ENCODE data around the gene FAM117A. TPM values are rescaled to one million over a fixed set of nuclear protein-coding genes. Genes with fewer than 3 reads are reported as not detected.

Gene FAM117A
- total RNA-seq, 2 experiments from 2014 or later = 17.7 TPM

GRCh38 chr17:49747632-49748031 is 16.3 kb downstream of the FAM117A start:
- peak overlapping the region; percentile 7 for H3K4me3 Mint-ChIP-seq
- no peaks in the 10 kb centered on the region for H3K9me3 Mint-ChIP-seq

DNA sequence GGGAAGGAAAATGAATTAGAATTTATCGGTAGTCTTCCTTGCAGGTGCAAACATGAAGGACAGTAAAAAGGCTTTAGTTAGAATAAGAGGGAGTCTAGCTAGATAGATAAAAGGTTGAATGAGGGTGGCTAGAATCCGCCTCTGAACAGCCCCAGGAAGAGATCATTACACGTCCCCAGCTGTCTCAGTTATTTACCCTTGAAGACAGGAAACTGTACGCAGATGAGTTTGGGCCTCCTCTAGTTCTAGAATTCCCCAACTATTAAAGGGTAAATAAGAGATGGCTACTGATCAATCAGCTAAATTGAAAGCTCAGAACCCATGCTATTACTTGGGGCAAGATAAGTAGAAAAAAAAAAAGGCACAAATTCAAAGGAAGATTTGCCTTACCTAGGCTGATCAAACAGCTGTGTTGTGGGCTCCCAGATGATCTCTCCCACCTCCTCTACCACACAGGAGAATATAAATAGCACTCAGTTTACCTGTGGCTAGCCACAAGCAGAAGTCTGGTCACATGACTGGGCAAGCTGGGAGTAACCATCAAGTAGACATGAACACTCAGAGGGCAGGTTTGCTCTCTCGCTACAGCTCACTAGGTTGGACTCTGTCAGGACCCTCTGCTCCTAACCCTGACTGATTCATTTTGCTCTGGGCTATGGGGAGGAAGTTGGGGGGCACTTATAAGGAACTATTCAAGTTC is 17.0 kb downstream of the FAM117A start:
- intact Hi-C loops (cut with micrococcal nuclease) = loop anchor here (10.0 kb wide), 1 partner anchor 402 kb away; no protein-coding TSS in a partner anchor
- H3K27ac Mint-ChIP-seq = peak overlapping the region; percentile 91
- no peaks in the 10 kb centered on the region for H3K27me3 Mint-ChIP-seq (ENCODE audit: low read depth)
- H3K4me3 Mint-ChIP-seq = peak overlapping the region; percentile 55
- CTCF ChIA-PET = interaction anchor here (0.6 to 3.7 kb wide), 5 partner anchors 9 to 535 kb away, joined by 3 to 13 read pairs (median 4); partner anchors contain the start of genes NXPH3 and SLC35B1
- peaks cover 74% of the 10 kb centered on the region for H3K4me1 Mint-ChIP-seq (ENCODE audit: low read depth)
- H3K9me3 Mint-ChIP-seq = no peaks in the 10 kb centered on the region
- peaks cover 7% of the 10 kb centered on the region for H3K36me3 Mint-ChIP-seq (ENCODE audit: low read depth)
- DNase-seq = peak; percentile 46

More at GRCh38 chr17:49747632-49748031, 16.3 kb downstream of the FAM117A start:
- CTCF ChIA-PET = interaction anchor here (0.6 to 3.7 kb wide), 4 partner anchors 14 to 172 kb away, joined by 3 to 13 read pairs (median 4); partner anchors contain the start of gene NXPH3
- peak overlapping the region; percentile 91 for H3K27ac Mint-ChIP-seq
- DNase-seq = no peak
- H3K27me3 Mint-ChIP-seq (ENCODE audit: low read depth) = no peaks in the 10 kb centered on the region
- intact Hi-C loops (cut with micrococcal nuclease) = loop anchor here (1.0 to 10.0 kb wide), 5 partner anchors 17 to 403 kb away; partner anchors contain the start of genes FAM117A, KAT7 and SPOP
- peaks cover 72% of the 10 kb centered on the region for H3K4me1 Mint-ChIP-seq (ENCODE audit: low read depth)
- peaks cover 7% of the 10 kb centered on the region for H3K36me3 Mint-ChIP-seq (ENCODE audit: low read depth)

DNA sequence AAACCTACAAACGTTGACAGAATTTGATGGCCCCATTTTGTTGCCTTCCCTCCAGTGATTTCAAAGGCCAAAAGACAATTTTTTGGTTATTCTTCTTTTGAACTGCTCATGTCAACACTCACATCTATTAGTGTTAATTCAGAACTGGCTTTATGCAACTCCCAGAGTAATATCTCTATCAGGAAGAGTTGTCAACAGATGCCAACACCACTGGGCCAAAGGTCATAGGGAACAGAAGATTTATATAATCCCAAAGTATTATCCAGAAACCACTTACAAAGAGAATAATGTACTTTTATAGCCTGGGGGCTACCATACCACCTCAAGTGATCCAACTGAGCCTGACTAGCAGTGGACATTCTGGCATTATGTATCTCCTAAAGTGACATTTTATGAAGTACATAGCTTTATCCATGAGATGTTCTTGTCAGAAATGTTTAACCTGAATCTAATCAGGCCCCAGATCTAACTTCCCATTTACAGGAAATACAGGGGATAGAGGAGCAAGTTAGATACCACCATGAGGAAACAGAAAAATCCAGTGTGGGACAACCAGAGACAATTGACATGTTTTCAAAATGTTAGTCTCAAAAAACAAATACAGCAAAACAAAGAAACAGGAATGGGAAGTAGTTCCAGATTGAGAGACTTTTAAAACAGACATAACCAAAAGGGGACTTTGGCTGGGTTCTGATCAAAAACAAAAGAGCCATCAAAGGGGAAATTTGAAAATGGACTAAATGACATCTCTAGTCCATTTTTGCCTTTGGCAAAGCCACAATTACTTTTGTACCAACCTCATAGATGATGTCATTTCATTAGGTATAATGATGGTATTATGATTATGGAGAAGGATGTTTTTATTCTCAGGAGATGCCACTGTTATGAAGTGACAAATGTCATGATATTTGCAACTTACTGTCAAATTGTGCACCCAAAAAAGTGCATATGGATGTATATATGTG is 18.5 kb downstream of the FAM117A start:
- H3K36me3 Mint-ChIP-seq (ENCODE audit: low read depth) = peaks cover 7% of the 10 kb centered on the region
- H3K4me1 Mint-ChIP-seq (ENCODE audit: low read depth) = peaks cover 88% of the 10 kb centered on the region
- H3K27ac Mint-ChIP-seq = peak overlapping the region; percentile 91
- CTCF ChIA-PET = interaction anchor here (3.7 kb wide), 1 partner anchor 30 kb away, joined by 13 read pairs; no protein-coding TSS in a partner anchor
- no peaks in the 10 kb centered on the region for H3K27me3 Mint-ChIP-seq (ENCODE audit: low read depth)
- intact Hi-C loops (cut with micrococcal nuclease) = loop anchor here (10.0 kb wide), 1 partner anchor 401 kb away; no protein-coding TSS in a partner anchor
- no peak for DNase-seq
- no peak overlapping the region for H3K4me3 Mint-ChIP-seq
- H3K9me3 Mint-ChIP-seq = no peaks in the 10 kb centered on the region

DNA sequence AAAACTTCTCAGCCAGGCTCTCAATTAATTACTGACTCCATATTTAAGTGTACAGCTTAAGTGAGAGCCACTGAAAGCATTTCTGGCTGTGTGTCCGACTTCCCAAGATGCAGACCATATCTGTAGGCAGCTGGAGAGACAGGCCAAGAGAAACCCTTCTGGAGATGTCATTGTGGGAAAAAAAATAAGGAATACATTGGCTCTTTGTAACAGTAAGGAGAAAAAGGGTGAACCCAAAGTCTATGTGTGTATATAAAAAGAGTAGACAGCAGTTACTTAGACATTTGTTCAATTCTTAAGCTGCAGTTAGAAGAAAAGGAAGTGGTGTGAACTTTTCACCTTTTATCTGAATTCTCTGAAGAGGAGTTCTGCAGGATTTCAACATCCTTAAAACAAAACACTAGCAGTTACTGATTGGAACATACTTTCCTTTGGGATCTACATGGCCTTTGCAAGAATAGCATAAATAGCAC is 21.7 kb downstream of the FAM117A start:
- intact Hi-C loops (cut with micrococcal nuclease) = loop anchor here (10.0 kb wide), 1 partner anchor 397 kb away; no protein-coding TSS in a partner anchor
- peaks cover 9% of the 10 kb centered on the region for H3K36me3 Mint-ChIP-seq (ENCODE audit: low read depth)
- no peaks in the 10 kb centered on the region for H3K27me3 Mint-ChIP-seq (ENCODE audit: low read depth)
- DNase-seq = no peak
- H3K4me3 Mint-ChIP-seq = peak overlapping the region; percentile 58
- CTCF ChIA-PET = interaction anchor here (0.6 to 3.5 kb wide), 3 partner anchors 22 to 116 kb away, joined by 3 to 10 read pairs (median 3); partner anchors contain the start of gene FAM117A
- peaks cover 87% of the 10 kb centered on the region for H3K4me1 Mint-ChIP-seq (ENCODE audit: low read depth)
- no peaks in the 10 kb centered on the region for H3K9me3 Mint-ChIP-seq
- peak overlapping the region; percentile 99 for H3K27ac Mint-ChIP-seq

GRCh38 chr17:49741692-49742076 is 22.2 kb downstream of the FAM117A start:
- Mint-ChIP-seq H3K4me3 (peak overlapping the region; percentile 84), H3K4me1 (ENCODE audit: low read depth) (peaks cover 86% of the 10 kb centered on the region), H3K9me3 (no peaks in the 10 kb centered on the region), H3K27me3 (ENCODE audit: low read depth) (no peaks in the 10 kb centered on the region), H3K27ac (peak overlapping the region; percentile 99), H3K36me3 (ENCODE audit: low read depth) (peaks cover 9% of the 10 kb centered on the region)
- DNase-seq = no peak
- CTCF ChIA-PET = interaction anchor here (3.5 kb wide), 1 partner anchor 23 kb away, joined by 10 read pairs; the partner anchor contains the start of gene FAM117A
- intact Hi-C loops (cut with micrococcal nuclease) = loop anchor here (2.0 to 10.0 kb wide), 2 partner anchors 63 to 397 kb away; partner anchors contain the start of gene SPOP

GRCh38 chr17:49741009-49741691 is 22.8 kb downstream of the FAM117A start:
- peaks cover 9% of the 10 kb centered on the region for H3K36me3 Mint-ChIP-seq (ENCODE audit: low read depth)
- CTCF ChIA-PET = interaction anchor here (0.9 to 3.5 kb wide), 2 partner anchors 23 to 33 kb away, joined by 3 to 10 read pairs; partner anchors contain the start of gene FAM117A
- no peaks in the 10 kb centered on the region for H3K9me3 Mint-ChIP-seq
- H3K27ac Mint-ChIP-seq = peak overlapping the region; percentile 99
- H3K4me1 Mint-ChIP-seq (ENCODE audit: low read depth) = peaks cover 85% of the 10 kb centered on the region
- H3K4me3 Mint-ChIP-seq = peak overlapping the region; percentile 84
- intact Hi-C loops (cut with micrococcal nuclease) = loop anchor here (2.0 to 10.0 kb wide), 2 partner anchors 62 to 396 kb away; partner anchors contain the start of gene SPOP
- no peaks in the 10 kb centered on the region for H3K27me3 Mint-ChIP-seq (ENCODE audit: low read depth)
- DNase-seq = no peak

GRCh38 chr17:49739641-49740271 is 24.2 kb downstream of the FAM117A start:
- Mint-ChIP-seq H3K36me3 (ENCODE audit: low read depth) (peaks cover 5% of the 10 kb centered on the region), H3K27ac (peak overlapping the region; percentile 99), H3K9me3 (no peaks in the 10 kb centered on the region), H3K27me3 (ENCODE audit: low read depth) (no peaks in the 10 kb centered on the region), H3K4me1 (ENCODE audit: low read depth) (peaks cover 73% of the 10 kb centered on the region), H3K4me3 (peak overlapping the region; percentile 84)
- peak; percentile 92 for DNase-seq
- CTCF ChIA-PET = interaction anchor here (0.5 to 0.9 kb wide), 4 partner anchors 9 to 128 kb away, joined by 3 to 4 read pairs (median 4); no protein-coding TSS in a partner anchor
- intact Hi-C loops (cut with micrococcal nuclease) = loop anchor here (1.0 to 10.0 kb wide), 9 partner anchors 10 to 547 kb away; partner anchors contain the start of genes FAM117A, PPP1R9B and SPOP

DNA sequence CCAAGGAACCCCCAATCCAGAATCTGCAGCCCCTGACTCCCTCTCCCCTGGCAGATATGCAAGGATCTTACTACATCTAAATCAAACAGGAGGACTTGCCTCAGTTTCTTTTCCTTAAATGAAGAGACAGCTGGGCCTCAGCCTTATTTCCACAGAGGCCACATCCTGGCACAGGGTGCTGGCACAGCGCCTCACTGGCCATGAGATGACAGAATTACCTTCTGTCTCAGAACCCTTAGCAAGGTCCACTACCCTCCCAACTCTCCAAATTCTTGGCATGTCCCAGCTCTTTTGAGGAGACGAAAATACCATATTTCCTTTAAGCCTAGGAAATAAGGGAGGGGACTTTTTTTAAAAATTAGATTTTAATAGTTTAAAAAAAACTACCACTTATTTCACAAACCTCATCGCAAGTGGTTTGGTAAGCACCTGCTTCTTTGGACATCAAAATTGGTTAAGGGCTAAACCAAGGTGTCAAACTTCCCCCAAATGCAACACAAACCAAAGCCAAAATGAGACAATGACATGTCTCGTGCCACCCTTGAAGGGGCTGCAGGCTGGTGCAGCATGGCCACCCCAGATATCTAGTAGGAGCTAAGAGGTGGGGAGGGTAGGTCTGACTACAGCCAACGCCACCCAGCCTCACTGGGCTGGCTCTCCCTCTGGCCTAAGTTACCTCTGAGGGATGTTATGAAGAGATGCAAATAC is 25.3 kb downstream of the FAM117A start:
- Mint-ChIP-seq H3K4me3 (no peak overlapping the region), H3K27ac (peak overlapping the region; percentile 99), H3K9me3 (no peaks in the 10 kb centered on the region), H3K36me3 (ENCODE audit: low read depth) (peaks cover 8% of the 10 kb centered on the region), H3K27me3 (ENCODE audit: low read depth) (no peaks in the 10 kb centered on the region), H3K4me1 (ENCODE audit: low read depth) (peaks cover 71% of the 10 kb centered on the region)
- CTCF ChIA-PET = interaction anchor here (1.8 to 2.1 kb wide), 2 partner anchors 23 to 30 kb away, joined by 8 read pairs; no protein-coding TSS in a partner anchor
- DNase-seq = no peak
- intact Hi-C loops (cut with micrococcal nuclease) = loop anchor here (1.0 to 5.0 kb wide), 7 partner anchors 11 to 546 kb away; partner anchors contain the start of genes FAM117A and PPP1R9B

DNA sequence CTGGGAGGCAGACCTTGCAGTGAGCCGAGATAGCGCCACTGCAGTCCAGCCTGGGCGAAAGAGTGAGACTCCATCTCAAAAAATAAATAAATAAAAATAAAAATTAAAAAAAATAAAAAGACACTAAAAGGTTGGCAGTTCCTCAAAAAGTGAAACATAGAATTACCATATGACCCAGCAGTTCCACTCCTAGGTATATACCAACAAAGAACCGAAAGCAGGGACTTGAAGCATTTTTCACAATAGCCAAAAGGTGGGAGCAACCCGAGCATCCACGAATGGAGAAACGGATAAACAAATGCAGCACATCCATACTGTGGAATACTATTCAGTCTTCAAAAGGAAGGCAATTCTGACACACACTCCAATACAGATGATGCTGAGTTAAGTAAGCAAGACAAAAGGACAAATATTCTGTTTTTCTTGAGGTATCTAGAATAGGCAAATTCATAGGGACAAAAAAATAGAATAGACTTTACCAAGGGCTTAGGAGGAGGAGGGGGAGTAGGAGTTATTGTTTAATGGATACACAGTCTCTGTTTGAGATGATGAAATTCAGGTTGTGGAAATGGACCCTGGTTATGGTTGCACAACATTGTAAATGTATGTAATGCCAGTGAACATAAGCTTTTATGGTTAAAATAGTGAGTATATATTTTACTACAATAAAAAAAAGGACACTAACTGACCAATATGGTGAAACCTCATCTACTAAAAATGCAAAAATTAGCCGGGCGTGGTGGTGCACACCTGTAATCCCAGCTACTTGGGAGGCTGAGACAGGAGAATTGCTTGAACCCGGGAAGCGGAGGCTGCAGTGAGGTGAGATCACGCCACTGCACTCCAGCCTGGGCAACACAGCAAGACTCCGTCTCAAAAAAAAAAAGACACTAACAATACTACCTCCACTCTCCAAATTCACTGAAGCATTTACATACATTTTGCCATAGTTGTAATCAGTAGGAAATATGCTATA is 29.1 kb downstream of the FAM117A start:
- Mint-ChIP-seq H3K4me3 (no peak overlapping the region), H3K4me1 (ENCODE audit: low read depth) (peaks cover 59% of the 10 kb centered on the region), H3K9me3 (no peaks in the 10 kb centered on the region), H3K36me3 (ENCODE audit: low read depth) (peaks cover 10% of the 10 kb centered on the region), H3K27me3 (ENCODE audit: low read depth) (no peaks in the 10 kb centered on the region), H3K27ac (peak overlapping the region; percentile 14)
- intact Hi-C loops (cut with micrococcal nuclease) = loop anchor here (5.0 kb wide), 2 partner anchors 417 to 543 kb away; partner anchors contain the start of gene PPP1R9B
- CTCF ChIA-PET = interaction anchor here (1.0 kb wide), 1 partner anchor 20 kb away, joined by 3 read pairs; no protein-coding TSS in a partner anchor
- no peak for DNase-seq
